DND-41 (cell line): ENCODE results near the gene NSG2.

Experiments used
- ATAC-seq: fragments of 200-7000 bp; cut with Tn5 transposase; 3 replicates; pipeline ENCODE4 v1.9.1; 2021; ENCODE audit warnings: low read depth; ENCODE audit not compliant: insufficient read depth
- DNase-seq: peaks from one replicate; pipeline ENCODE4 v3.0.0-alpha.2; 2020
- H2AFZ ChIP-seq: 2 replicates; pipeline ENCODE4 v1.6.0; 2012; ENCODE audit warnings: low read depth, low read length
- H3K27ac ChIP-seq: 2 replicates; pipeline ENCODE4 v1.5.1; 2012; ENCODE audit warnings: low read length, inconsistent platforms
- H3K27me3 ChIP-seq: fragments of 200-600 bp; sonication (generic); 2 replicates; pipeline ENCODE4 v1.6.0; 2012; ENCODE audit warnings: low read length, mild to moderate bottlenecking, inconsistent platforms; ENCODE audit not compliant: insufficient read depth, poor library complexity
- H3K36me3 ChIP-seq: 2 replicates; pipeline ENCODE4 v1.5.1; 2012; ENCODE audit warnings: low read length, inconsistent platforms; ENCODE audit not compliant: insufficient read depth
- H3K4me1 ChIP-seq: 2 replicates; pipeline ENCODE4 v1.5.1; 2012; ENCODE audit warnings: mild to moderate bottlenecking, low read length; ENCODE audit not compliant: insufficient read depth
- H3K4me2 ChIP-seq: 2 replicates; pipeline ENCODE4 v1.6.0; 2012; ENCODE audit warnings: mild to moderate bottlenecking, moderate library complexity, low read length, inconsistent platforms; ENCODE audit not compliant: insufficient read depth
- H3K4me3 ChIP-seq, 2 experiments: fragments of 200-600 bp in 1 of 2; shearing (Covaris generic) in 1 of 2; 2 replicates each; pipeline ENCODE4 v1.5.1; 2012 to 2016; ENCODE audit warnings: inconsistent platforms in 2 of 2, low read length in 2 of 2, mild to moderate bottlenecking in 2 of 2, low read depth in 1 of 2, moderate library complexity in 1 of 2
- H3K79me2 ChIP-seq: 2 replicates; pipeline ENCODE4 v1.6.0; 2012; ENCODE audit warnings: low read length, inconsistent platforms; ENCODE audit not compliant: insufficient read depth
- H3K9ac ChIP-seq: 2 replicates; pipeline ENCODE4 v1.6.0; 2012; ENCODE audit warnings: low read depth, mild to moderate bottlenecking, inconsistent platforms, low read length, moderate library complexity
- H3K9me3 ChIP-seq: 2 replicates; pipeline ENCODE4 v1.5.1; 2012; ENCODE audit warnings: low read length, moderate library complexity, mild to moderate bottlenecking, inconsistent platforms; ENCODE audit not compliant: insufficient read depth, severe bottlenecking
- H4K20me1 ChIP-seq: 2 replicates; pipeline ENCODE4 v1.6.0; 2012; ENCODE audit warnings: low read length; ENCODE audit not compliant: insufficient read depth
- EZH2 ChIP-seq: IDR thresholded peaks from 3 replicates; pipeline ENCODE4 v1.6.1; 2012; ENCODE audit warnings: borderline replicate concordance, low read depth, mild to moderate bottlenecking, moderate library complexity, low read length, inconsistent platforms; ENCODE audit not compliant: severe bottlenecking
- TF ChIP-seq, protein P1 (sequence below): IDR thresholded peaks from 2 replicates; pipeline ENCODE4 v1.5.1; 2012; ENCODE audit warnings: borderline replicate concordance, low read length, moderate library complexity, mild to moderate bottlenecking; ENCODE audit not compliant: poor library complexity, severe bottlenecking; ENCODE audit errors: extremely low read depth

The NSG2 gene

DNA sequence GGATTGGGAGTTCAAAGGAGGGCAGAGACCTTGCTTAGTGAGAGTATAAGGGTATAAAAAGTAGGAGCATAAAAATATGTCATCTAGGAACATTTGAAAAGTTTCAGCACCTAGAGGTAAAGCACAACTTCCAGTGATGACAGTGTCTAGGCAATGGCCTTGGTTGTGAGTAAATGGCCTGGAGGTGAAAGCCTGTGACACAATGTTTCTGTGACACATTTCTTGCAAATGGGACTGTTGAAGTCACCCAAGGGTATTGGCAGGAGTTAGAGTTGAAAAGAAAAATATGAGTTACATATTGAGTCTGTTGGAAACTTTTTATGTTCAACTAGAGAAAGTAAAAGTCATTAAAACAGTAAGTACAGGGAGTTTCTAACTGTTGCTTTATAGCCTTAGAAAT lies 41.7 kb upstream of the NSG2 start:
- Histone ChIP-seq H3K9me3 (no peaks in the 10 kb centered on the region), H4K20me1 (no peaks in the 10 kb centered on the region), H3K4me1 (no peaks in the 10 kb centered on the region), H3K9ac (no peak overlapping the region), H3K36me3 (no peaks in the 10 kb centered on the region), H3K4me2 (no peak overlapping the region), H3K79me2 (no peaks in the 10 kb centered on the region), H2AFZ (no peak overlapping the region), H3K27ac (no peak overlapping the region), H3K4me3 (no peak overlapping the region), H3K27me3 (peaks cover 21% of the 10 kb centered on the region)
- TF ChIP-seq, protein P1, sequence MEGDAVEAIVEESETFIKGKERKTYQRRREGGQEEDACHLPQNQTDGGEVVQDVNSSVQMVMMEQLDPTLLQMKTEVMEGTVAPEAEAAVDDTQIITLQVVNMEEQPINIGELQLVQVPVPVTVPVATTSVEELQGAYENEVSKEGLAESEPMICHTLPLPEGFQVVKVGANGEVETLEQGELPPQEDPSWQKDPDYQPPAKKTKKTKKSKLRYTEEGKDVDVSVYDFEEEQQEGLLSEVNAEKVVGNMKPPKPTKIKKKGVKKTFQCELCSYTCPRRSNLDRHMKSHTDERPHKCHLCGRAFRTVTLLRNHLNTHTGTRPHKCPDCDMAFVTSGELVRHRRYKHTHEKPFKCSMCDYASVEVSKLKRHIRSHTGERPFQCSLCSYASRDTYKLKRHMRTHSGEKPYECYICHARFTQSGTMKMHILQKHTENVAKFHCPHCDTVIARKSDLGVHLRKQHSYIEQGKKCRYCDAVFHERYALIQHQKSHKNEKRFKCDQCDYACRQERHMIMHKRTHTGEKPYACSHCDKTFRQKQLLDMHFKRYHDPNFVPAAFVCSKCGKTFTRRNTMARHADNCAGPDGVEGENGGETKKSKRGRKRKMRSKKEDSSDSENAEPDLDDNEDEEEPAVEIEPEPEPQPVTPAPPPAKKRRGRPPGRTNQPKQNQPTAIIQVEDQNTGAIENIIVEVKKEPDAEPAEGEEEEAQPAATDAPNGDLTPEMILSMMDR, result no peak
- TF ChIP-seq EZH2, result no peak
- ATAC-seq (no peak), DNase-seq (no peak)

- no peak overlapping the region for H3K27ac ChIP-seq
- no peak overlapping the region for H3K9ac ChIP-seq
- H2AFZ ChIP-seq, result no peak overlapping the region
- no peak overlapping the region for H3K4me2 ChIP-seq
- H4K20me1 ChIP-seq, result no peaks in the 10 kb centered on the region
- no peaks in the 10 kb centered on the region for H3K4me1 ChIP-seq
- no peak for TF ChIP-seq EZH2
- TF ChIP-seq, protein P1, result no peak
- peaks cover 17% of the 10 kb centered on the region for H3K27me3 ChIP-seq
- DNase-seq (no peak), ATAC-seq (no peak)
- no peaks in the 10 kb centered on the region for H3K36me3 ChIP-seq
- H3K4me3 ChIP-seq, result no peak overlapping the region
- H3K9me3 ChIP-seq, result no peaks in the 10 kb centered on the region
- H3K79me2 ChIP-seq, result no peaks in the 10 kb centered on the region
Measured at GRCh38 chr5:174008922-174009321, 36.6 kb upstream of the NSG2 start.

- H3K27me3 ChIP-seq, result peaks cover 12% of the 10 kb centered on the region
- H4K20me1 ChIP-seq, result no peaks in the 10 kb centered on the region
- DNase-seq (no peak), ATAC-seq (no peak)
- H2AFZ ChIP-seq, result no peak overlapping the region
- TF ChIP-seq, protein P1, result no peak
- TF ChIP-seq EZH2, result no peak
- no peak overlapping the region for H3K9ac ChIP-seq
- no peaks in the 10 kb centered on the region for H3K4me1 ChIP-seq
- H3K27ac ChIP-seq, result no peak overlapping the region
- H3K36me3 ChIP-seq, result no peaks in the 10 kb centered on the region
- H3K4me3 ChIP-seq, result no peak overlapping the region
- H3K79me2 ChIP-seq, result no peaks in the 10 kb centered on the region
- no peak overlapping the region for H3K4me2 ChIP-seq
- H3K9me3 ChIP-seq, result no peaks in the 10 kb centered on the region
Measured at GRCh38 chr5:174010365-174010764, 35.1 kb upstream of the NSG2 start.

DNA sequence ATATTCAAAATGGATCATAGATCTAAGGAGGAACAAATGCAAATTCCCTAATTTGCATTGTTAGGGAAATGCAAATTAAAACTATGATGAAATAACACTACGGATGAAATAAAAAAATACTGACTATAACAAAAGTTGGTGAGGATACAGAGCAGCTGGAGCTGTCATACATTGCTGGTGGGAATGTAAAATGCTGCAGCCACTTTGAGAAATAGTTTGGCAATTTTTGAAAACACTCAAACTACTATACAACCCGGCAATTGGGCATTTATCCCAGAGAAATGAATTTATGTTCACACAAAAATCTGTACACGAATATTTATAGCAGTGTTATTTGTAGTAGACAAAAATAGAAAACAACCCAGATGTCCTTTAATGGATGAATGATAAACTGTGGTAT lies 34.1 kb upstream of the NSG2 start:
- H3K9me3 ChIP-seq, result no peaks in the 10 kb centered on the region
- no peaks in the 10 kb centered on the region for H3K36me3 ChIP-seq
- H3K9ac ChIP-seq, result no peak overlapping the region
- no peak overlapping the region for H2AFZ ChIP-seq
- H3K79me2 ChIP-seq, result no peaks in the 10 kb centered on the region
- H3K27ac ChIP-seq, result no peak overlapping the region
- H3K4me3 ChIP-seq, result no peak overlapping the region
- H4K20me1 ChIP-seq, result no peaks in the 10 kb centered on the region
- H3K27me3 ChIP-seq, result peaks cover 7% of the 10 kb centered on the region
- ATAC-seq (no peak), DNase-seq (no peak)
- no peak overlapping the region for H3K4me2 ChIP-seq
- TF ChIP-seq, protein P1, result no peak
- TF ChIP-seq EZH2, result no peak
- no peaks in the 10 kb centered on the region for H3K4me1 ChIP-seq
